Measurements from ENCODE around the gene WNT2.

- TF ChIP-seq EZH2 (IDR thresholded peaks at IDR 0.05; ENCODE audit: low read length, unreplicated experiment) (no peak), CTCF (conservative IDR thresholded peaks at IDR 0.05; ENCODE audit: low read depth, low read length) (no peak), EZH2phosphoT487 (IDR thresholded peaks at IDR 0.05; ENCODE audit: borderline replicate concordance, low read length) (no peak)
These were observed 49.0 kb downstream of the WNT2 start for GRCh38 chr7:117273814-117274225.
